ENCODE results near the gene MAFG.

DNA sequence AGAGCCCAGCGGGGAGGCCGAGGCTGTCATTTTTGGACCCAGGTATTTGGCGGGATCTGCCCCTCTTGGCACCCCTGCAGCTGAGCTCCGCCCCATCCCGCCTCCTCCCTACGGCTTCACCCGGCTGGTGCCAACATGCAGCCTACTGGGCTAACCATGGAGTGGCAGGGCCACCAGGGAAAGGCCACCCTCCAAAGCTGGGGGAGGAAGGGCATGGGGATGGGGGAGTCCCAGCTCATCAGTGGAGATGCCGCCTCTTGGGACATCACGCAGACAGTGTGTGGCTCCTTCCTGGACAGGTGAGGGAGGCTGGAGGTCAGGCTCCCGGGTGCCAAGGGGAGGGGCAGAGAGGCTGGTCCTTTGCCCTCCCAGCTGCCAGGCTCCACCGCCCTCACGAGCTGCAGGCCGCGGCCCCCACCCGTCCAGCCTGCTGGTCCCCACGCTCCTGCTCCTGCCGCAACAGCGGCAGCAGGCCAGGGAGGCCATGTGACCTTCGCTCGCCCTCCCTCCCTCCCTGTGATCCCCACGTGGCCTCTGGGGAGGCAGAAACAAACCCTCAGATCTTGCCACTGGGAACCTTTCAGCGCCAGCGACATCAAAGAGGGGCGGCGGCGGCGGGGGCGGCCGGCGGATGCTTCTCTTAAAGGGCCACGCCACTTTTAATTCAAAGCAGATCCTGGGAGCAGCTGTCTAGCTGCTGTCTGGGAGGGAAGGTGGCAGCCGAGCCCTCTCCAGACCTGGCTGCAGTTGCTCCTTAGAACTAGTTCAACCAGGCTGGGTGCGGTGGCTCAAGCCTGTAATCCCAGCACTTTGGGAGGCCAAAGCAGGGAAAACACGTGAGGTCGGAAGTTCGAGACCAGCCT is 40.2 kb upstream of the MAFG start:
- TF ChIP-seq, protein P1, sequence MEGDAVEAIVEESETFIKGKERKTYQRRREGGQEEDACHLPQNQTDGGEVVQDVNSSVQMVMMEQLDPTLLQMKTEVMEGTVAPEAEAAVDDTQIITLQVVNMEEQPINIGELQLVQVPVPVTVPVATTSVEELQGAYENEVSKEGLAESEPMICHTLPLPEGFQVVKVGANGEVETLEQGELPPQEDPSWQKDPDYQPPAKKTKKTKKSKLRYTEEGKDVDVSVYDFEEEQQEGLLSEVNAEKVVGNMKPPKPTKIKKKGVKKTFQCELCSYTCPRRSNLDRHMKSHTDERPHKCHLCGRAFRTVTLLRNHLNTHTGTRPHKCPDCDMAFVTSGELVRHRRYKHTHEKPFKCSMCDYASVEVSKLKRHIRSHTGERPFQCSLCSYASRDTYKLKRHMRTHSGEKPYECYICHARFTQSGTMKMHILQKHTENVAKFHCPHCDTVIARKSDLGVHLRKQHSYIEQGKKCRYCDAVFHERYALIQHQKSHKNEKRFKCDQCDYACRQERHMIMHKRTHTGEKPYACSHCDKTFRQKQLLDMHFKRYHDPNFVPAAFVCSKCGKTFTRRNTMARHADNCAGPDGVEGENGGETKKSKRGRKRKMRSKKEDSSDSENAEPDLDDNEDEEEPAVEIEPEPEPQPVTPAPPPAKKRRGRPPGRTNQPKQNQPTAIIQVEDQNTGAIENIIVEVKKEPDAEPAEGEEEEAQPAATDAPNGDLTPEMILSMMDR (conservative IDR thresholded peaks at IDR 0.05; ENCODE audit: low read depth in 2 of 2) = no peak
- TF ChIP-seq ZNF114 (CRISPR knock-in tag; IDR thresholded peaks at IDR 0.05) = no peak
- TF ChIP-seq EZH2 (IDR thresholded peaks at IDR 0.05; ENCODE audit: low read depth, unreplicated experiment) = no peak
- TF ChIP-seq JUNB (IDR thresholded peaks at IDR 0.05; ENCODE audit: unreplicated experiment) = no peak
- peak; percentile 34; the same call in 1 of the 2 replicates for TF ChIP-seq POLR2AphosphoS5 (IDR thresholded peaks at IDR 0.05; ENCODE audit: low read depth)
- TF ChIP-seq, protein P2, sequence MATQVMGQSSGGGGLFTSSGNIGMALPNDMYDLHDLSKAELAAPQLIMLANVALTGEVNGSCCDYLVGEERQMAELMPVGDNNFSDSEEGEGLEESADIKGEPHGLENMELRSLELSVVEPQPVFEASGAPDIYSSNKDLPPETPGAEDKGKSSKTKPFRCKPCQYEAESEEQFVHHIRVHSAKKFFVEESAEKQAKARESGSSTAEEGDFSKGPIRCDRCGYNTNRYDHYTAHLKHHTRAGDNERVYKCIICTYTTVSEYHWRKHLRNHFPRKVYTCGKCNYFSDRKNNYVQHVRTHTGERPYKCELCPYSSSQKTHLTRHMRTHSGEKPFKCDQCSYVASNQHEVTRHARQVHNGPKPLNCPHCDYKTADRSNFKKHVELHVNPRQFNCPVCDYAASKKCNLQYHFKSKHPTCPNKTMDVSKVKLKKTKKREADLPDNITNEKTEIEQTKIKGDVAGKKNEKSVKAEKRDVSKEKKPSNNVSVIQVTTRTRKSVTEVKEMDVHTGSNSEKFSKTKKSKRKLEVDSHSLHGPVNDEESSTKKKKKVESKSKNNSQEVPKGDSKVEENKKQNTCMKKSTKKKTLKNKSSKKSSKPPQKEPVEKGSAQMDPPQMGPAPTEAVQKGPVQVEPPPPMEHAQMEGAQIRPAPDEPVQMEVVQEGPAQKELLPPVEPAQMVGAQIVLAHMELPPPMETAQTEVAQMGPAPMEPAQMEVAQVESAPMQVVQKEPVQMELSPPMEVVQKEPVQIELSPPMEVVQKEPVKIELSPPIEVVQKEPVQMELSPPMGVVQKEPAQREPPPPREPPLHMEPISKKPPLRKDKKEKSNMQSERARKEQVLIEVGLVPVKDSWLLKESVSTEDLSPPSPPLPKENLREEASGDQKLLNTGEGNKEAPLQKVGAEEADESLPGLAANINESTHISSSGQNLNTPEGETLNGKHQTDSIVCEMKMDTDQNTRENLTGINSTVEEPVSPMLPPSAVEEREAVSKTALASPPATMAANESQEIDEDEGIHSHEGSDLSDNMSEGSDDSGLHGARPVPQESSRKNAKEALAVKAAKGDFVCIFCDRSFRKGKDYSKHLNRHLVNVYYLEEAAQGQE (IDR thresholded peaks at IDR 0.05; ENCODE audit: unreplicated experiment) = no peak
- no peak for TF ChIP-seq EZH2phosphoT487 (IDR thresholded peaks at IDR 0.05; ENCODE audit: unreplicated experiment)
- no peak for TF ChIP-seq STAT1 (IDR thresholded peaks at IDR 0.05; ENCODE audit: unreplicated experiment)
- 0 out of 2 replicates have a peak, but pooled peaks have one; percentile 15 for TF ChIP-seq CREB1 (CRISPR knock-in tag; IDR thresholded peaks at IDR 0.05; ENCODE audit: low read depth)
- TF ChIP-seq ZNF331 (CRISPR knock-in tag; IDR thresholded peaks at IDR 0.05; ENCODE audit: low read depth) = no peak
- TF ChIP-seq, protein P3, sequence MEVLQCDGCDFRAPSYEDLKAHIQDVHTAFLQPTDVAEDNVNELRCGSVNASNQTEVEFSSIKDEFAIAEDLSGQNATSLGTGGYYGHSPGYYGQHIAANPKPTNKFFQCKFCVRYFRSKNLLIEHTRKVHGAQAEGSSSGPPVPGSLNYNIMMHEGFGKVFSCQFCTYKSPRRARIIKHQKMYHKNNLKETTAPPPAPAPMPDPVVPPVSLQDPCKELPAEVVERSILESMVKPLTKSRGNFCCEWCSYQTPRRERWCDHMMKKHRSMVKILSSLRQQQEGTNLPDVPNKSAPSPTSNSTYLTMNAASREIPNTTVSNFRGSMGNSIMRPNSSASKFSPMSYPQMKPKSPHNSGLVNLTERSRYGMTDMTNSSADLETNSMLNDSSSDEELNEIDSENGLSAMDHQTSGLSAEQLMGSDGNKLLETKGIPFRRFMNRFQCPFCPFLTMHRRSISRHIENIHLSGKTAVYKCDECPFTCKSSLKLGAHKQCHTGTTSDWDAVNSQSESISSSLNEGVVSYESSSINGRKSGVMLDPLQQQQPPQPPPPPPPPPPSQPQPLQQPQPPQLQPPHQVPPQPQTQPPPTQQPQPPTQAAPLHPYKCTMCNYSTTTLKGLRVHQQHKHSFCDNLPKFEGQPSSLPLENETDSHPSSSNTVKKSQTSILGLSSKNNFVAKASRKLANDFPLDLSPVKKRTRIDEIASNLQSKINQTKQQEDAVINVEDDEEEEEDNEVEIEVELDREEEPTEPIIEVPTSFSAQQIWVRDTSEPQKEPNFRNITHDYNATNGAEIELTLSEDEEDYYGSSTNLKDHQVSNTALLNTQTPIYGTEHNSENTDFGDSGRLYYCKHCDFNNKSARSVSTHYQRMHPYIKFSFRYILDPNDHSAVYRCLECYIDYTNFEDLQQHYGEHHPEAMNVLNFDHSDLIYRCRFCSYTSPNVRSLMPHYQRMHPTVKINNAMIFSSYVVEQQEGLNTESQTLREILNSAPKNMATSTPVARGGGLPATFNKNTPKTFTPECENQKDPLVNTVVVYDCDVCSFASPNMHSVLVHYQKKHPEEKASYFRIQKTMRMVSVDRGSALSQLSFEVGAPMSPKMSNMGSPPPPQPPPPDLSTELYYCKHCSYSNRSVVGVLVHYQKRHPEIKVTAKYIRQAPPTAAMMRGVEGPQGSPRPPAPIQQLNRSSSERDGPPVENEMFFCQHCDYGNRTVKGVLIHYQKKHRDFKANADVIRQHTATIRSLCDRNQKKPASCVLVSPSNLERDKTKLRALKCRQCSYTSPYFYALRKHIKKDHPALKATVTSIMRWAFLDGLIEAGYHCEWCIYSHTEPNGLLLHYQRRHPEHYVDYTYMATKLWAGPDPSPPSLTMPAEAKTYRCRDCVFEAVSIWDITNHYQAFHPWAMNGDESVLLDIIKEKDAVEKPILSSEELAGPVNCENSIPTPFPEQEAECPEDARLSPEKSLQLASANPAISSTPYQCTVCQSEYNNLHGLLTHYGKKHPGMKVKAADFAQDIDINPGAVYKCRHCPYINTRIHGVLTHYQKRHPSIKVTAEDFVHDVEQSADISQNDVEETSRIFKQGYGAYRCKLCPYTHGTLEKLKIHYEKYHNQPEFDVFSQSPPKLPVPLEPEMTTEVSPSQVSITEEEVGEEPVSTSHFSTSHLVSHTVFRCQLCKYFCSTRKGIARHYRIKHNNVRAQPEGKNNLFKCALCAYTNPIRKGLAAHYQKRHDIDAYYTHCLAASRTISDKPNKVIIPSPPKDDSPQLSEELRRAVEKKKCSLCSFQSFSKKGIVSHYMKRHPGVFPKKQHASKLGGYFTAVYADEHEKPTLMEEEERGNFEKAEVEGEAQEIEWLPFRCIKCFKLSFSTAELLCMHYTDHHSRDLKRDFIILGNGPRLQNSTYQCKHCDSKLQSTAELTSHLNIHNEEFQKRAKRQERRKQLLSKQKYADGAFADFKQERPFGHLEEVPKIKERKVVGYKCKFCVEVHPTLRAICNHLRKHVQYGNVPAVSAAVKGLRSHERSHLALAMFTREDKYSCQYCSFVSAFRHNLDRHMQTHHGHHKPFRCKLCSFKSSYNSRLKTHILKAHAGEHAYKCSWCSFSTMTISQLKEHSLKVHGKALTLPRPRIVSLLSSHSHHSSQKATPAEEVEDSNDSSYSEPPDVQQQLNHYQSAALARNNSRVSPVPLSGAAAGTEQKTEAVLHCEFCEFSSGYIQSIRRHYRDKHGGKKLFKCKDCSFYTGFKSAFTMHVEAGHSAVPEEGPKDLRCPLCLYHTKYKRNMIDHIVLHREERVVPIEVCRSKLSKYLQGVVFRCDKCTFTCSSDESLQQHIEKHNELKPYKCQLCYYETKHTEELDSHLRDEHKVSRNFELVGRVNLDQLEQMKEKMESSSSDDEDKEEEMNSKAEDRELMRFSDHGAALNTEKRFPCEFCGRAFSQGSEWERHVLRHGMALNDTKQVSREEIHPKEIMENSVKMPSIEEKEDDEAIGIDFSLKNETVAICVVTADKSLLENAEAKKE (CRISPR knock-in tag; IDR thresholded peaks at IDR 0.05) = no peak
